ENCODE data around the gene COPS2. TPM values are rescaled to one million over a fixed set of nuclear protein-coding genes. Genes with fewer than 3 reads are reported as not detected.
"Not testable (repeated sequence)": the region's sequence is repeated elsewhere in the genome, so short reads cannot be mapped to it uniquely, and the experiment has no call there.

Gene COPS2
- total RNA-seq (10 to 100 TPM; 57.0 to 60.2 TPM), polyA plus RNA-seq (10 to 100 TPM; 26.2 to 32.4 (median 28.1) TPM), total RNA-seq (76.5 to 135 (median 104) reads per million in 6 experiments)

DNA sequence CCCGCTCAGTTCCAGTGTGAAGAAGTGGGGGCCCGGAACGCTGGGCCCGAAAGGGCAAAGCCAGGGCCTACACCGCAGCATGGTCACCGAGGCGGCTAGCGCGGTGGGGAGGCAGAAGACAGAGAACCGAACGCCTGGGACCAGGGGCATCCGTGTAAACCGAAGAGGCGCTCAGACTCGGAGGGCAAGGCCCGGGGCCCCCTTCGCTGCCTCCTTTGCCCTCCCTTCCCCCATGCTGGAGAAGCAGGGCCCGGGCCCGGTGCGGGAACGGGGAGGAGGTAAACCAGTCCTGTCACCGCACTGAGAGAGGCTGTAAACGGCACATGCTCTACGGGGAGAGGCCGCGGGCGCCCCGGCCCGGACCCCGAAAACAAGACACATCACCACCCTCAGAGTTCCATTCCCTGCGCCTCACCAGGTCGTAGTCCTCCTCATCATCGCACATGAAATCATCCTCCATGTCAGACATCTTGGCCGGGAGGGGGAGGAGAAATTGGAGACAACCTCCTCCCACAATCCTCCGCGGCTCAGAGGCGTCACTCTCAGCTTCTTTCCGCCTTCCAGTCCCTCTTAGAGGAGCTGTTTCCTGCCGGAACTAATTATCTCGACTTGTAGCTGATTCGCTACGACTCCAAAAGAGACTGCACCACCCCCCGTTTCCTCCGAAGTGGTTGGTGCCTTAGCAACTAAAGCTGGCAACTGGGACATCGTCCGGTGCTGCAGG, at the start of gene COPS2:
Gene COPS2 (minus strand): TSS at position 490 of the 724 bp plus-strand sequence. CDS start 21 bp downstream, at position 469.
- ATAC-seq (peak; percentile 92 to 93), DNase-seq (peak; percentile 74 to 97 (median 94))
- peaks cover 9 to 64% (median 52%) of the 10 kb centered on the region in 4 donors for H3K4me1 Mint-ChIP-seq
- H3K27ac Mint-ChIP-seq, result peak within 1 kb of the TSS; percentile 94 to 100 (median 99)
- peak within 1 kb of the TSS; percentile 98 to 100 (median 99) for H3K4me3 Mint-ChIP-seq
- POLR2A ChIA-PET, result interaction anchor here (0.6 to 2.8 kb wide), 9 partner anchors 9 to 1200 kb away, joined by 3 to 34 read pairs (median 7); partner anchors contain the start of genes DTWD1, EID1, FAM227B and GABPB1
- H3K27me3 Mint-ChIP-seq, result no peaks in the 10 kb centered on the region
- H3K36me3 Mint-ChIP-seq, result peaks cover 0 to 4% (median 0%) of the 10 kb centered on the region in 3 donors
- no peaks in the 10 kb centered on the region for H3K9me3 Mint-ChIP-seq

DNA sequence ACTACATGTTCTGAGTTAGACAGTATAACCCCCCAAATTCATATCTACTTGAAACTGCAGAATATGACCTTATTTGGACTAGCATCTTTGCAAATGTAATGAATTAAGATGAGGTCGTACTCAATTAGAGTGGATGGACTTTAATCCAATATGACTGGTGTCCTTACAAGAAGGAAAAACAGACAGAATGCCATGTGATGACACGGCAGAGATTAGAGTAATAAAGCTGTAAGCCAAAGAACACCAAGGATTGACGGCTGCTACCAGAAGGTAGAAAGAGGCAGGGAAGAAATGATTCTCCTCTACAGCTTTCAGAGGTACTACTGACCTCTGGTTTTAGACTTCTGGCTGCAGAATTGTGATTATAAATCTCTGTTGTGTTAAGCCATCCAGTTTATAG, 44.9 kb upstream of the COPS2 start:
- ATAC-seq (no peak), DNase-seq (no peak)
- Mint-ChIP-seq H3K9me3 (peaks cover 5 to 14% (median 9%) of the 10 kb centered on the region in 9 donors), H3K27ac (no peak overlapping the region), H3K27me3 (no peaks in the 10 kb centered on the region), H3K4me3 (no peak overlapping the region), H3K36me3 (peaks cover 22 to 51% (median 42%) of the 10 kb centered on the region in 3 donors), H3K4me1 (peaks cover 8 to 15% (median 14%) of the 10 kb centered on the region in 4 donors)
- POLR2A ChIA-PET, result no interaction called here

DNA sequence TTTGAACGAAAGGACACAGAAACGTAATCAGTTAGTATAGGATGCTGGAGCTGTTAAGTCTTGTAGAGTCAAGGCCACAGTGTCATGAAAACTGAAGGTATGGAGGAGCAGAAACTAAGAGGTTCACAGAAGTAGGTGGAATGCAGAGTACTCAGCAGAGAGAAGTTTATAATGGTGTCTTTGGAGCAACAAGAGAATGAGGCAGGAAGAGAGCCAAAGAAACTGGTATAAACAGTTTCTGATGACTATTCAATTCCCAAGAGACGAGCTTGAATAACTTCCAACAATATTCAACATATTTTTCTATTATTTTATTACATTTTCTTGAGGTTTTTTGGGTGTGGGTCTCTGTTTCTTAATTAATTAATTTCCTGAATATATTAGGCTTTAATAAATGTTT, 44.3 kb upstream of the COPS2 start:
- ATAC-seq (no peak), DNase-seq (no peak)
- H3K27me3 Mint-ChIP-seq, result no peaks in the 10 kb centered on the region
- H3K4me1 Mint-ChIP-seq, result peaks cover 9 to 17% (median 14%) of the 10 kb centered on the region in 4 donors
- H3K9me3 Mint-ChIP-seq, result peaks cover 0 to 8% (median 4%) of the 10 kb centered on the region in 9 donors
- H3K27ac Mint-ChIP-seq, result no peak overlapping the region
- POLR2A ChIA-PET, result no interaction called here
- H3K4me3 Mint-ChIP-seq, result no peak overlapping the region
- H3K36me3 Mint-ChIP-seq, result peaks cover 16 to 44% (median 35%) of the 10 kb centered on the region in 3 donors

DNA sequence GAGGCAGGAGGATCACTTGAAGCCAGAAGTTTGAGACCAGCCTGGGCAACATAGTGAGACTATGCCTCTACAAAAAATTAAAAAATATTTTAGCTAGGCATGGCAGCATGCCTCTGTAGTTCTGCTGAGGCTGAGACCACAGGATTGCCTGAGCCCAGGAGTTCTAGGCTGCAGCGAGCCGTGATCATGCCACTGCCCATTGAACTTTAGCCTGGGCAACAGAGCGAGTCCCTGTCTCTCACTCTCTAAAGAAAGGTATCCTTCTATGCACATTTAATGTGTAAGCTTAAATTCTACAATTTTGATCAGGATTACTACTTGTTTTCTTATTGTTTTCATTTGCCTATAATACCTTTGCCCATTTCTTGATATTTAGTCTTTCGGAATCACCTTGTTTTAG, 41.5 kb upstream of the COPS2 start:
- Mint-ChIP-seq H3K9me3 (no peaks in the 10 kb centered on the region), H3K4me3 (no peak overlapping the region), H3K36me3 (peaks cover 0 to 18% (median 10%) of the 10 kb centered on the region in 3 donors), H3K27ac (no peak overlapping the region), H3K27me3 (no peaks in the 10 kb centered on the region), H3K4me1 (peaks cover 12 to 18% (median 16%) of the 10 kb centered on the region in 4 donors)
- DNase-seq, result no peak
- POLR2A ChIA-PET, result interaction anchor here (1.1 kb wide), 1 partner anchor 41 kb away, joined by 3 read pairs; the partner anchor contains the start of gene COPS2
- no peak for ATAC-seq

DNA sequence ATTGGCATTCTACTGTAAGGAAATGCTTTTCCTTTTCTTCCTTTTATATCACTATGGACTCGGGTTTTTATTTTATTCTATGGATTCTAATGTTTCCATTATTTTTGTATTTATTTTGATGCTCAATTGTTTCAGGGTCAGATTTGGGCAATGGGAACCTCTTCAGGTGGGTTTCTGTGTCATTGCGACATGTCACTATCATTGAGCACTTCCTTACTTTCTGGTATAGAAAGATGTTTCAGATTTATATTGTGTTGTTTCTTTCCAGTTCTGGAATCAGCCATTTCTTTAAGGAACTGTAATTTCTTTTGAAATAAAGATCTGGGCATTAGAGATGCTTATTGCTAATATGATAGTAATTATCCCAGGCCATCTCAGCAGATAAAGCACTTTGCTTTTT, 36.5 kb upstream of the COPS2 start:
- ATAC-seq (no peak), DNase-seq (no peak)
- POLR2A ChIA-PET, result no interaction called here
- no peak overlapping the region for H3K4me3 Mint-ChIP-seq
- H3K27ac Mint-ChIP-seq, result peak overlapping the region in 2 of 10 donors; percentile 8 to 15
- H3K36me3 Mint-ChIP-seq, result peaks cover 4 to 7% (median 7%) of the 10 kb centered on the region in 3 donors
- peaks cover 14 to 41% (median 25%) of the 10 kb centered on the region in 4 donors for H3K4me1 Mint-ChIP-seq
- H3K9me3 Mint-ChIP-seq, result no peaks in the 10 kb centered on the region
- H3K27me3 Mint-ChIP-seq, result no peaks in the 10 kb centered on the region

DNA sequence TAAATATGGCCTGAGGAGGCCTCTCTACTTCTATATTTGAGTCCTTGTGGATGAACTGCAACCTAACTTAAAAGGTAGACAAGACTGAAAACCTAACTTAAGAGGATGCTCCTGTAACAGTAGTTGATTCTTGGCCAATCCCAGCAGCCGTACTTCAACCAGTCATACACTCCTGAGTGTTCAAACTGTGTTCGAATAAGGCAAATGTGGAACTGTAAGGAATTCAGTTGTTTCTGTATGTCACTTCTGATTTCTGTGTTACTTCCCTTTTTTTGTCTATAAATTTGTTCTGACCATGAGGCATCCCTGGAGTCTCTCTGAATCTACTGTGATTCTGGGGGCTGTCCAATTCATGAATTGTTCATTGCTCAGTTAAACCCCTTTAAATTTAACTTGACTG, 35.2 kb upstream of the COPS2 start:
- H3K4me1 Mint-ChIP-seq, result peaks cover 14 to 41% (median 29%) of the 10 kb centered on the region in 4 donors
- peaks cover 0 to 8% (median 4%) of the 10 kb centered on the region in 9 donors for H3K9me3 Mint-ChIP-seq
- no peak overlapping the region for H3K4me3 Mint-ChIP-seq
- ATAC-seq (no peak), DNase-seq (no peak)
- no peaks in the 10 kb centered on the region for H3K27me3 Mint-ChIP-seq
- POLR2A ChIA-PET, result no interaction called here
- peaks cover 11 to 14% (median 12%) of the 10 kb centered on the region in 3 donors for H3K36me3 Mint-ChIP-seq
- H3K27ac Mint-ChIP-seq, result no peak overlapping the region

DNA sequence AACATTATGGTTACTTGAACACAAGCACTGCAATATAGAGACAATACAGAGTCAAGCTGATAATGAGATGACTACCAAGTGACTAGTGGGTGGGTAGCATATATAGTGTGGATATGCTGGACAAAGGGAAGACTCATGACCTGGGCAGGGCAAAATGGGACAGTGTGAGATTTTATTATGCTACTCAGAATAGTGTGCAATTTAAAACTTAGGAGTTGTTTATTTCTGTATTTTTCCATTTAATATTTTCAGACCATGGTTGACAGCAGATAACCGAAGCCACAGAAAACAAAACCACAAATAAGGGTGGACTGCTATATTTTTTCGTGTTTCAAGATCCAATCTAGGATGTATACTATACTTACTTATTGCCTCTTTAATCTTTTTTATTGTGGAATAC, 34.2 kb upstream of the COPS2 start:
- POLR2A ChIA-PET, result no interaction called here
- Mint-ChIP-seq H3K9me3 (peaks cover 0 to 10% (median 4%) of the 10 kb centered on the region in 9 donors), H3K27me3 (no peaks in the 10 kb centered on the region), H3K36me3 (peaks cover 11 to 18% (median 16%) of the 10 kb centered on the region in 3 donors), H3K4me3 (no peak overlapping the region), H3K27ac (no peak overlapping the region), H3K4me1 (peaks cover 13 to 45% (median 31%) of the 10 kb centered on the region in 4 donors)
- no peak for DNase-seq
- no peak for ATAC-seq

DNA sequence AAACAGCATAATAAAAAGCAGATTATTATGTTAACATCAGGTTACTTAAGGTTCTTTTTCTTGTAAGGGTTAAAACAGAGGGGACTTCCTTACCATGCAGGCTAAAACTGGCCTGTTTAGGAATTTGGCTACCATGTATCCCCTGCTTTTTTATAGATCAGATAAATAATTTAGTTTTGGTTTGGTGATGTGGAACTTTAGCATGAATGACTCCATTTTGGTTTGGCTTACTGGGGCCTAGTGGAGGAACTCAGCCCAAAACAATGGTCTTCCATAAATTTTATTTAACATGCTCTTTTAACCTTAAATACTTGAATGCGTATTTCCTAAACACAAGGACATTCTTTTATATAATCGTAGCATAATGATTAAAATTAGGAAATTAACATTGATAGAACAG, 33.5 kb upstream of the COPS2 start:
- H3K27me3 Mint-ChIP-seq, result no peaks in the 10 kb centered on the region
- peaks cover 17 to 23% (median 17%) of the 10 kb centered on the region in 3 donors for H3K36me3 Mint-ChIP-seq
- peaks cover 0 to 10% (median 4%) of the 10 kb centered on the region in 9 donors for H3K9me3 Mint-ChIP-seq
- no peak overlapping the region for H3K4me3 Mint-ChIP-seq
- H3K27ac Mint-ChIP-seq, result no peak overlapping the region
- DNase-seq (no peak), ATAC-seq (no peak)
- POLR2A ChIA-PET, result no interaction called here
- H3K4me1 Mint-ChIP-seq, result peaks cover 17 to 52% (median 36%) of the 10 kb centered on the region in 4 donors

DNA sequence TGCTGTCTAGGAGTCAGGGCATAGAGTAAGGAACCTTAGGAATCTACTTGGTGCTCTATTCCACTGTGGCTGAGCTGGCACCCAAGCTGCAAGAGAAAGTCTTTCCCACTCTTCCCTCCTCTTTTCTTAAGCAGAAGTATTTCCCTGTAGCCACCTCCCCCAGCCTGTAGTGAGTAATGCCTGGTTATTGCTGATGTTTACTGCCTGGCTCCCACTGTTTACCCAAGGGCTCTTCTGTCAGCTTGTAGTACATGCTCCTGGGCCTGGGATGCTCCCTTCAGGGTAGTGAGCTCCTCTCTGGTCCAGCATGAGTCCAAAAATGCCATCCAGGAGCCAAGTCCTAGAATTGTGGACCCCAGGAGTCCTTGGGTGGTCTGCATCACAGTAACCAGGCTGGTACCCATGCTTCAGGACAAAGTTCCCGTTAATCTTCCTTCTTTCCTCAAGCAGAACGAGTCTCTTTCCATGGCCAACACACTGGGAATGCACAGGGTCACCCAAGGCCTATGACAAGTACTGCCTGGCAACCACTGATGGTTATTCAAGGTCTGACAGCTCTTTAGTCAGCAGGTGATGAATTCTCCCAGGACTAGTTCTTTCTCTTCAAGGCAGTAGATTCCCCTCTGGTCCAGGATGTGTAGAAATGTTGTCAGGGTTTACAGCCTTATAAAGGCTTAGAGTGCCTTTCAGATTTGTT, 32.3 kb upstream of the COPS2 start:
- no peak for ATAC-seq
- no peaks in the 10 kb centered on the region for H3K27me3 Mint-ChIP-seq
- POLR2A ChIA-PET, result no interaction called here

DNA sequence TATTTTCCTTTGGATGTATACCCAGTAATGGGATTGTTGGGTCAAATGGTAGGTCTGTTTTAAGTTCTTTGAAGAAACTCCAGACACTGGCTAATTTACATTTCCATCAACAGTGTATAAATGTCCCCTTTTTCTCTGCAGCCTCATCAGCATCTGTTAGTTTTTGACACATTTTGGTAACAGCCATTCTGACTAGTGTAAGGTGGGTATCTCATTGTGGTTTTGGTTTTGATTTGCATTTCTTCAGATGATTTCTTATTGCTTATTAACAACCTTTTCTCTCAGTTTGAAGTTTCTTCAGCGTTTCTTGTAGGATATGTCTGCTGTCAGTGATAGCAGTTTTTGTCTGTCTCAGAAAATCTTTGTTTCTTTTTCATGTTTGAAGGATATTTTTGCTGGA, 30.1 kb upstream of the COPS2 start:
- peak overlapping the region in 2 of 10 donors; percentile 7 to 11 for H3K27ac Mint-ChIP-seq
- H3K4me3 Mint-ChIP-seq, result no peak overlapping the region
- peaks cover 0 to 10% (median 4%) of the 10 kb centered on the region in 9 donors for H3K9me3 Mint-ChIP-seq
- H3K4me1 Mint-ChIP-seq, result peaks cover 22 to 49% (median 30%) of the 10 kb centered on the region in 4 donors
- no peak for DNase-seq
- POLR2A ChIA-PET, result no interaction called here
- no peaks in the 10 kb centered on the region for H3K27me3 Mint-ChIP-seq
- ATAC-seq, result no peak
- peaks cover 25 to 26% (median 26%) of the 10 kb centered on the region in 3 donors for H3K36me3 Mint-ChIP-seq

More for the DNA sequence above, 32.3 kb upstream of the COPS2 start:
- no peak for DNase-seq
- H3K9me3 Mint-ChIP-seq, result peaks cover 0 to 10% (median 4%) of the 10 kb centered on the region in 9 donors
- no peak overlapping the region for H3K4me3 Mint-ChIP-seq
- no peak overlapping the region for H3K27ac Mint-ChIP-seq
- H3K36me3 Mint-ChIP-seq, result peaks cover 23% of the 10 kb centered on the region in 3 donors
- peaks cover 17 to 53% (median 36%) of the 10 kb centered on the region in 4 donors for H3K4me1 Mint-ChIP-seq

DNA sequence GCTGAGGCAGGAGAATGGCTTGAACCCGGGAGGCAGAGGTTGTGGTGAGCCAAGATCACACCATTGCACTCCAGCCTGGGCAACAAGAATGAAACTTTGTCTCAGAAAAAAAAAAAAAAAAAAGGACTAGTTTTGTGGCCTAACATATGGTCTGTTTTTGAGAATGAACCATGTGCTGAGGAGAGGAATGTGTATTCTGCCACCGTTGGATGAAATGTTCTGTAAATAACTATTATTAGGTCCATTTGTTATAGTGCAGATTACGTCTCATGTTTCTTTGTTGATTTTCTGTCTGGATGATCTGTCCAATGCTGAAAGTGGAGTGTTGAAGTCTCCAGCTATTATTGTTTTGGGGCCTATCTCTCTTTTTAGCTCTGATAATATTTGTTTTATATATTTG, 28.3 kb upstream of the COPS2 start:
- H3K36me3 Mint-ChIP-seq, result peaks cover 23 to 26% (median 25%) of the 10 kb centered on the region in 3 donors
- POLR2A ChIA-PET, H3K27ac Mint-ChIP-seq: not testable (repeated sequence)

DNA sequence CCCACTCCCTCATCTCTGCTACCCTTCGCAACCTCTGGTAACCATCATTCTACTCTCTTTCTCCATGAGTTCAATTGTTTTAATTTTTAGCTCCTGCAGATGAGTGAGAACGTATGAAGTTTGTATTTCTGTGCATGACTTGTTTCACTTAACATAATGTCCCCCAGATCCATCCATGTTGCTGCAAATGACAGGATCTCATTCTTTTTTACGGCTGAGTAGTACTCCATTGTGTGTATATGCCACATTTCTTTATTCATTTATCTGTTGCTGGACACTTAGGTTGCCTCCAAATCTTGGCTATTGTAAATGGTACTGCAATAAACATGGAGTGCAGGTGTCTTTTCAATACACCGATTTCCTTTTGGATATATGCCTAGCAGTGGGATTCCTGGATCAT, 26.7 kb upstream of the COPS2 start:
- no peak overlapping the region for H3K27ac Mint-ChIP-seq
- POLR2A ChIA-PET, result no interaction called here
- peaks cover 0 to 10% (median 4%) of the 10 kb centered on the region in 9 donors for H3K9me3 Mint-ChIP-seq
- H3K36me3 Mint-ChIP-seq, result peaks cover 19 to 26% (median 21%) of the 10 kb centered on the region in 3 donors
- no peaks in the 10 kb centered on the region for H3K27me3 Mint-ChIP-seq
- H3K4me1 Mint-ChIP-seq, result peaks cover 18 to 33% (median 27%) of the 10 kb centered on the region in 4 donors
- ATAC-seq, result no peak
- DNase-seq, result no peak
- H3K4me3 Mint-ChIP-seq, result no peak overlapping the region

More for the DNA sequence above, 28.3 kb upstream of the COPS2 start:
- peaks cover 22 to 46% (median 30%) of the 10 kb centered on the region in 4 donors for H3K4me1 Mint-ChIP-seq
- H3K4me3 Mint-ChIP-seq, H3K27me3 Mint-ChIP-seq, ATAC-seq, DNase-seq, H3K9me3 Mint-ChIP-seq: not testable (repeated sequence)

Measured in naive thymus-derived CD8-positive, alpha-beta T cell (primary cell).